Tibial nerve (tissue), 4 donors: ENCODE data around the gene GRID1. TPM values are rescaled to one million over a fixed set of nuclear protein-coding genes. Genes with fewer than 3 reads are reported as not detected.

ENCODE experiments used
- DNase-seq, 2 donors: peaks; one replicate each; pipeline ENCODE4 v3.0.0-alpha.2; 2019; ENCODE audit warnings: low spot score in 2 of 2
- H3K27ac ChIP-seq, 4 donors: fragments of 200-600 bp; sonication (generic) in 3 of 4; one replicate each; pipeline ENCODE4 v1.5.1; 2017 to 2019; ENCODE audit warnings: mild to moderate bottlenecking in 1 of 4
- H3K27me3 ChIP-seq, 2 donors: fragments of 200-600 bp; sonication (generic) in 1 of 2; one replicate each; pipeline versions ENCODE4 v1.5.1 to v1.6.0; 2017 to 2019
- H3K36me3 ChIP-seq, 3 donors: fragments of 200-600 bp; sonication (generic); one replicate each; pipeline ENCODE4 v1.5.1; 2018 to 2019
- H3K4me1 ChIP-seq, 4 donors: fragments of 200-600 bp; sonication (generic) in 3 of 4; one replicate each; pipeline ENCODE4 v1.5.1; 2017 to 2019
- H3K4me3 ChIP-seq, 4 donors: fragments of 200-600 bp; sonication (generic) in 3 of 4; one replicate each; pipeline ENCODE4 v1.5.1; 2017 to 2019; ENCODE audit warnings: mild to moderate bottlenecking in 1 of 4, moderate library complexity in 1 of 4
- H3K9me3 ChIP-seq, 4 donors: fragments of 200-600 bp; sonication (generic) in 3 of 4; one replicate each; pipeline ENCODE4 v1.5.1; 2017 to 2019
- EP300 ChIP-seq, 2 donors: sonication (generic); formaldehyde crosslinking; IDR thresholded peaks; one replicate each; pipeline ENCODE4 v1.6.1; 2017; ENCODE audit warnings: antibody characterized with exemption in 2 of 2, mild to moderate bottlenecking in 1 of 2
- POLR2A ChIP-seq, 2 donors: fragments of 450-650 bp; IDR thresholded peaks; one replicate each; pipeline ENCODE4 v1.6.1; 2017; ENCODE audit warnings: antibody characterized with exemption in 2 of 2, mild to moderate bottlenecking in 2 of 2, moderate library complexity in 2 of 2
- WGBS, 2 donors: methylation state at CpG; one replicate each; pipeline ENCODE4 v1.1.5; 2018; 5-methylcytosine and 5-hydroxymethylcytosine counted together
- total RNA-seq, 4 donors: library from RNA; depleted of rRNA; stranded (reverse); fragments of >200 nt; gene quantifications; one replicate each; pipeline ENCODE4 v1.1.0, GENCODE V29; 2016
- TF ChIP-seq, protein P1 (sequence below), 5 experiments: fragments of 200-600 bp in 3 of 5; fragments of 450-650 bp in 2 of 5; sonication (generic) in 3 of 5; IDR thresholded peaks; one replicate each; pipeline ENCODE4 v1.5.1; 2016 to 2019; ENCODE audit warnings: antibody characterized with exemption in 5 of 5, mild to moderate bottlenecking in 3 of 5, moderate library complexity in 2 of 5

The GRID1 gene
- total RNA-seq, 4 donors from 2014 or later: 7.7 to 16.3 (median 10.5) TPM

DNA sequence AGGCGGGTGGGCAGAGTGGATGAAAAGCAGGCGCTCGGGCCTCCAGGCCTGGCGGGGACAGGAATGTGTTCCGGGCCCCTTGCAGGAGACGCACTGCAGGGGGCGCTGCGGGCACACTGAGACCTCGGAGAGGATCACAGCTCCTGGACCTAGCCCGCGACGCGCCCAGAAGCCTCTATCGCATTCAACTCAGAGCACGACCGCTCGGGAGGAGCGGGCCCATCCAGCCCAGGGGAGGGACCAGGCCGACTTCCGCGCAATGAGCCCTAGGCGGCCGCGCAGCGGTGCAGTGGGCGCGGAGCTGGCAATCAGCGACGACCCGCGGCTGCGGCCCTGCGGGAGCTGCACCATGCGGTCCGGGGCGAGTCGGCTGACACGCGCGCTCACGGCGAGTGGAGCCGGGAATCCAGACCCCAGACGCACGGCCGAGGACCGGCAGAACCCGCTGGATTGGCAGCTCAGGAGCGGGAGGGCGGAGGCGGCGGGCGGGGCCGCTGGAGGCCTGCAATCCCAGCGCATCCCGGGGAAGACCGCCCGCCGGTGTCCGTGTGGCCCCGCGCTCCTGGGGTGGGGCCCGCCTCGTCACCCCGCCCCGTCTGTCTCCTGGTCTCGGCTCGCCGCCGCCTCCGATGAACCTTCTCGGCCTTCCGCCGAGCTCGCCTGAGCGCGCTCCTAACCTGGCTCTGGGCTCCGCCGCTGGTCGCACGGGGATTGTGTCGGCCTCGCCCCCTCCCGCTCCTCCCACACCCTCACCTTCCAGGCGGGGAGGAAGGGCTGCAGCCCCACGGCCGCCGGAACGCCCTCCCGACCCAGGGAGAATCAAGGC, 33.5 kb upstream of the GRID1 start:
- Histone ChIP-seq H3K36me3 (no peaks in the 10 kb centered on the region), H3K4me1 (peaks cover 0 to 37% (median 27%) of the 10 kb centered on the region in 4 donors), H3K4me3 (peak overlapping the region; percentile 42 to 75 (median 63)), H3K27ac (peak overlapping the region in 3 of 4 donors; percentile 62 to 78 (median 71)), H3K9me3 (no peaks in the 10 kb centered on the region), H3K27me3 (peaks cover 0 to 12% of the 10 kb centered on the region in 2 donors)
- peak; percentile 76 to 91 for DNase-seq
- TF ChIP-seq EP300 (IDR thresholded peaks at IDR 0.05) (peak in 1 of 2 donors; percentile 42), POLR2A (IDR thresholded peaks at IDR 0.05) (no peak)
- TF ChIP-seq, protein P1, sequence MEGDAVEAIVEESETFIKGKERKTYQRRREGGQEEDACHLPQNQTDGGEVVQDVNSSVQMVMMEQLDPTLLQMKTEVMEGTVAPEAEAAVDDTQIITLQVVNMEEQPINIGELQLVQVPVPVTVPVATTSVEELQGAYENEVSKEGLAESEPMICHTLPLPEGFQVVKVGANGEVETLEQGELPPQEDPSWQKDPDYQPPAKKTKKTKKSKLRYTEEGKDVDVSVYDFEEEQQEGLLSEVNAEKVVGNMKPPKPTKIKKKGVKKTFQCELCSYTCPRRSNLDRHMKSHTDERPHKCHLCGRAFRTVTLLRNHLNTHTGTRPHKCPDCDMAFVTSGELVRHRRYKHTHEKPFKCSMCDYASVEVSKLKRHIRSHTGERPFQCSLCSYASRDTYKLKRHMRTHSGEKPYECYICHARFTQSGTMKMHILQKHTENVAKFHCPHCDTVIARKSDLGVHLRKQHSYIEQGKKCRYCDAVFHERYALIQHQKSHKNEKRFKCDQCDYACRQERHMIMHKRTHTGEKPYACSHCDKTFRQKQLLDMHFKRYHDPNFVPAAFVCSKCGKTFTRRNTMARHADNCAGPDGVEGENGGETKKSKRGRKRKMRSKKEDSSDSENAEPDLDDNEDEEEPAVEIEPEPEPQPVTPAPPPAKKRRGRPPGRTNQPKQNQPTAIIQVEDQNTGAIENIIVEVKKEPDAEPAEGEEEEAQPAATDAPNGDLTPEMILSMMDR (IDR thresholded peaks at IDR 0.05): peak; percentile 84 to 91 (median 91)
- WGBS, 2 donors: 1% methylated on average over 22 to 54 of the region's 90 CpGs

DNA sequence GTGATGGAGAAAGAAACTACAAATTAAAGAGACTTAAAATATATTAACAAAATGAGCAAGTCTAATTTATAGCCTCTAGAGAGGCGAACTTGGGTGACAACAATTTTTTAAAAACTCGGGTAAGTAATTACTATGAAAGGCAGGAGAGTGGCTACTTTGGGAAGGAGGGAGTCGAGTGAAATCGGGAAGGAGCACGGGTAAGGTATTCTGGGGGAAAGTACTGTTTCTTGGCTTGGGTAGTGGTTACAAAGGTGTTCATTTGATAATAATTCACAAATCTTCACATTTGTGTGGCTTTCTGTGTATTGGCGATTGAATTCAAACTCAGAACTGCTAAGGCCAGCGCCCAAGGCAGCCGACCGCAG, 32.9 kb upstream of the GRID1 start:
- Histone ChIP-seq H3K9me3 (no peaks in the 10 kb centered on the region), H3K27me3 (peaks cover 0 to 12% of the 10 kb centered on the region in 2 donors), H3K27ac (peak overlapping the region in 3 of 4 donors; percentile 62 to 78 (median 71)), H3K4me3 (peak overlapping the region in 2 of 4 donors; percentile 68 to 75), H3K36me3 (no peaks in the 10 kb centered on the region), H3K4me1 (peaks cover 0 to 37% (median 27%) of the 10 kb centered on the region in 4 donors)
- DNase-seq: no peak
- TF ChIP-seq POLR2A (IDR thresholded peaks at IDR 0.05) (no peak), EP300 (IDR thresholded peaks at IDR 0.05) (no peak)
- TF ChIP-seq, protein P1 (IDR thresholded peaks at IDR 0.05): no peak
- WGBS, 2 donors: 40% methylated on average over 9 of the region's 9 CpGs

DNA sequence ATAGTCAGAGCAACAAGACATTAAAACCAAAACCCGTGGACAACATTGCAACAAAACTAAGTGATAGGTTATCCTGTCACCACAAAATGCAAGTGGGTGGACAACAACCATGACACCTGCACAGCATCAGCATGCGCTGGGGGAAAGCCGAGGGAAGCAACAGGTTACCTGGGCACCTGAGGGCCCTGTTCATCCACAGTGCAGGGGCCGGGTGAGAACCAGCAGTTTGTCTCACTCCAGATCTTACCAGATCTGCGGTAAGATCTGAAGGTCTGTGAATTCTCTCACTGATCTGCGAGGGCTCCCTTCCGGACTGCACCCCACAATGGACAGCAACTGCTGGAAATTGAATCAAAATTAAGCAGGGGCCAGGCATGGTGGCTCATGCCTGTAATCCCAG, 30.5 kb upstream of the GRID1 start:
- H3K27me3 ChIP-seq: peaks cover 0 to 14% of the 10 kb centered on the region in 2 donors
- WGBS, 2 donors: 81 to 88% methylated on average over 7 of the region's 7 CpGs
- no peak for DNase-seq
- TF ChIP-seq, protein P1 (IDR thresholded peaks at IDR 0.05): no peak
- H3K36me3 ChIP-seq: no peaks in the 10 kb centered on the region
- no peak overlapping the region for H3K27ac ChIP-seq
- no peaks in the 10 kb centered on the region for H3K9me3 ChIP-seq
- H3K4me3 ChIP-seq: no peak overlapping the region
- peaks cover 0 to 27% (median 22%) of the 10 kb centered on the region in 4 donors for H3K4me1 ChIP-seq

DNA sequence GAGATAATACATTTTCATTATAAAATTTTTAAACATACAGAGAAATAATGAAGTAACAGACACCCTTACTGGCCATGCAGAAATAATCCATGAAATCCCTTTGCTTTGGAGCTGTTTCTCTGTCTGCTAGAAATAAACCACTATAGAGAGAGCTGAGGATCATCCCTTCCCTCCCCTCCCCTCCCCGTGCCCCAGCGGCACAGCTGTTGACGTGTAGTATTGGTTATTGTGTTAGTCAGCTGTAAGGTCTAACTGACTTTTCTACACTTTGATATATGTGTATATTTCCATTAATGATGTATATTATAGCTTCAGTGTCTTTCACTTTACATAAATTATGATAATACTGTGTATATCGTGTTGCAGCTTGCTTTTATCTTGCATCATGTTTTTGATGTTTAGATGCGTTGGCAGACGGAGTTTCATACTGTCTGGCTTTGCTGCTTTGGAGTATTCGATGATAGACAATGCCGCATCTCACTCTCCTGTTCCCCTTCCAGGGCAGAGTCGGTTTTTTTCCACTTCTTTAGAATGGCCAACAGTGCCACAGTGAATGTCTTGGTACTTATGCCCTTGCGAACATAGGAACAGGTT, 27.4 kb upstream of the GRID1 start:
- H3K36me3 ChIP-seq: no peaks in the 10 kb centered on the region
- no peak for DNase-seq
- no peak overlapping the region for H3K27ac ChIP-seq
- H3K9me3 ChIP-seq: no peaks in the 10 kb centered on the region
- TF ChIP-seq EP300 (IDR thresholded peaks at IDR 0.05): no peak
- TF ChIP-seq POLR2A (IDR thresholded peaks at IDR 0.05): no peak
- TF ChIP-seq, protein P1 (IDR thresholded peaks at IDR 0.05): no peak
- H3K4me3 ChIP-seq: no peak overlapping the region
- H3K27me3 ChIP-seq: peaks cover 3 to 19% of the 10 kb centered on the region in 2 donors
- H3K4me1 ChIP-seq: peaks cover 0 to 10% (median 0%) of the 10 kb centered on the region in 4 donors
- WGBS, 2 donors: 66% methylated on average over 10 of the region's 10 CpGs

DNA sequence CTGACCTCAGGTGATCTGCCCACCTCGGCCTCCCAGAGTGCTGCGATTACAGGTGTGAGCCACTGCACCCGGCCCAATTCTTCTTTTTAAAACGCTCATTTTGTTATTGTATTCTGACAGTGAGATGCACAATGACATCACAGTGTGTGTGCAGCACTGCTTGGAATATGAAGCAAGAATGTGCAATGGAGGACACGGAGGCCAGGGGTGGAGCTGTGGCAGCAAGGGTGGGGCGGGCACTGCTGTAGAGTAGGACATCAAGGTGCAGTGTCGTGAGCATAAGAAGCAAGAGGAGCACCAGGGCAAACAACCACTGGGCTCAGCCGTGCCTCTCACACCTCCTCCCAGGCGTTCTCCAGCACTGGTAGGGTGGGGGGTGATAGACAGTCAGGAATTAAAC, 26.8 kb upstream of the GRID1 start:
- no peak for TF ChIP-seq EP300 (IDR thresholded peaks at IDR 0.05)
- TF ChIP-seq, protein P1 (IDR thresholded peaks at IDR 0.05): no peak
- no peak for TF ChIP-seq POLR2A (IDR thresholded peaks at IDR 0.05)
- Histone ChIP-seq H3K36me3 (no peaks in the 10 kb centered on the region), H3K4me1 (peaks cover 0 to 10% (median 0%) of the 10 kb centered on the region in 4 donors), H3K27ac (no peak overlapping the region), H3K9me3 (no peaks in the 10 kb centered on the region), H3K4me3 (no peak overlapping the region), H3K27me3 (peaks cover 3 to 21% of the 10 kb centered on the region in 2 donors)
- 70 to 76% methylated on average over 9 of the region's 9 CpGs for WGBS, 2 donors
- no peak for DNase-seq
